Activated effector memory CD4-positive, alpha-beta T cell treated with anti-CD3 and anti-CD28 coated beads, Interleukin-2, amount 50 U/mL, for 16 hours (primary cell): ENCODE results near the gene ACP3.

Experiments used
- DNase-seq: peaks from one replicate; pipeline ENCODE4 v3.0.0-alpha.2; 2020

Gene ACP3

DNA sequence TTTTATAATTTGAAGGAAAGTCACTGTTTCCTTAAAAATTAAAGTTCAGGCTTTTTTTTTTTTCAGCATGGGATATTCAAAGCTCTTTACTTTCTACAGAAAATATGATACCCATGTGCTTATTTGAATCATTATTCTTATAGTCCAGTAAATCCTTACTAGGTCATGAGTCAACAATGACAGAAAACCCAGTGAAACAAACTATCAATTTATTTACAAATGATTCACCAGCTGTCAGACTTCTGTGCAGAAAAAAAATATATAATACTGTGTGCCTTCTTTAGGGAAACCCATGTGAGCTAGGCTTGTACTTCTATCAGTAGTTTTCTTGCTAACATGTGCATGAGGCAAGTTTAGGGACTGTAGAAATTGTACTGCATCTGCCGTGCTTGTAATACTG, 1.2 kb downstream of the ACP3 start:
- no peak for DNase-seq

DNA sequence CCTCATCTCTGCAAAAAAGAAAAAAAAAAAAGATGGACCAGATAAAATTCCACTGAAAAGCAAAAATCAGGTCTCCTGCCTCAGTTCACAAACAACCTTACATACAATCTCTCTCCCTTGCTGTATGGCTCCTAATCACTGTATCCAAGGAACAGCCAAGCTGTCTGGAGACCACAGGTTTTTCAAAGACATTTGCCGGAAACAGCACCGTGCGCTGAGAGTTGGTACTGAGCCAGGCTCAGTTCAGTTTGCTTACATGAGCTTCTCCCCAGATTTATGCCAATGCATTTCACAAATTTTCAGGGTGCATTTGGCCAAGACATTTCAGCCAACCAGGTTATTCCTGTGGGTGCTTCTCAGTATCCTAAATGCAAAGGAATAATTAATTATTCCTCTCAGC, 4.1 kb downstream of the ACP3 start:
- DNase-seq, result no peak

GRCh38 chr3:132325103-132325606, 7.9 kb downstream of the ACP3 start:
- no peak for DNase-seq

GRCh38 chr3:132325634-132326033, 8.4 kb downstream of the ACP3 start:
- DNase-seq, result no peak

- no peak for DNase-seq
Measured at GRCh38 chr3:132326251-132326650, 9.0 kb downstream of the ACP3 start.

GRCh38 chr3:132332082-132332481, 14.9 kb downstream of the ACP3 start:
- no peak for DNase-seq

GRCh38 chr3:132332508-132332907, 15.3 kb downstream of the ACP3 start:
- DNase-seq, result no peak

- no peak for DNase-seq
Measured at GRCh38 chr3:132341746-132342145, 24.5 kb downstream of the ACP3 start.

- no peak for DNase-seq
Measured at GRCh38 chr3:132342183-132342582, 25.0 kb downstream of the ACP3 start.

- no peak for DNase-seq
Measured at GRCh38 chr3:132342610-132343009, 25.4 kb downstream of the ACP3 start.

DNA sequence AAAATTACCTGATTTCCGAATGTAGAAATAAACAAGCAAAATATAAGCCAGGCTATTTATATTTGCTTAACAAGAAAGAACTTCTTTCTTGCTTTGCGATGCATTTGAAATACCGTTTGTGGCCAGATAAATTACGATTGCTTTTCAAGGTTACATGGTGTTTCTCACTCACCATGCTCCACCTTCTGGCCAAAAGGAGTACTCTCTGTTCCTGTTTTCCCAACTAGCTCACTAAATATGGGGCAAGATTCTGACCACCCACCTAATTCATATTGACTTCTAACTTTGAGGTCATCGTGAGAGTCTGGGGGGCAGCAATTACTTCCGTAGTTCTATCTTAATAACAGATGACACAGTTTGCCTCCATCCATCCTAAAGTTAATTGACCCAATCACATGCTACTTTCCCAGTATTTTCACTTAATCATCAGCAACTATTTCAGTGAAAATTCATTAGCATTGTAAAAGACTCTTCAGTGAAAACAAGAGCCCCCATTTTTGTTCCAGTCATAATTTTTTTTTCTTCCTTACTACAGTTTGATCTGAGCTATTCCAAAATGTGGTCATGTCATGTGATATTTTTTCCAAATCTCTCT, 25.9 kb downstream of the ACP3 start:
- no peak for DNase-seq

DNA sequence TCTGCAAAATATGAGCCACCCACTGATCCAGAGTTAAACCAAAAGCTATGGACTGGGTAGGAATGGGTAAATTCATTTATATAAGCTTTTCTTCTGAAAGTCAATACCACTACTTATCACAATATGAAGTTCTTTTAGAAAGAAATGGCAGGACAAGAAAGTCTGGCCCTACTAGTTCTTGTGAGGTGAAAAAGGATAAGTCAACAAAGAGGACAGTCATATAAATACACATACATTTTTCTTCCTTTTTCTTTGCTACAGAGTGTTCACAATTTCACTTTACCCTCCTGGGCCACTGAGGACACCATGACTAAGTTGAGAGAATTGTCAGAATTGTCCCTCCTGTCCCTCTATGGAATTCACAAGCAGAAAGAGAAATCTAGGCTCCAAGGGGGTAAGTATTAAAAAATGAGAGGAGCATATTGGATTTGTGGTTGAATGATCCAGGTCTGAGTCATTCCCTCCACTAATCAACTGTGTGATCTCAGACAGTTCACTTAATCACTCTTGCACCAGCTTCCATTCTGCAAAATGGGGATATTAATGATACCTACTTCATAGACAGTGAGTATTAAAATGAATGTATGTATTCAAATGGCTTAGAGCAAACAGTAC, 27.6 kb downstream of the ACP3 start:
- DNase-seq, result no peak

DNA sequence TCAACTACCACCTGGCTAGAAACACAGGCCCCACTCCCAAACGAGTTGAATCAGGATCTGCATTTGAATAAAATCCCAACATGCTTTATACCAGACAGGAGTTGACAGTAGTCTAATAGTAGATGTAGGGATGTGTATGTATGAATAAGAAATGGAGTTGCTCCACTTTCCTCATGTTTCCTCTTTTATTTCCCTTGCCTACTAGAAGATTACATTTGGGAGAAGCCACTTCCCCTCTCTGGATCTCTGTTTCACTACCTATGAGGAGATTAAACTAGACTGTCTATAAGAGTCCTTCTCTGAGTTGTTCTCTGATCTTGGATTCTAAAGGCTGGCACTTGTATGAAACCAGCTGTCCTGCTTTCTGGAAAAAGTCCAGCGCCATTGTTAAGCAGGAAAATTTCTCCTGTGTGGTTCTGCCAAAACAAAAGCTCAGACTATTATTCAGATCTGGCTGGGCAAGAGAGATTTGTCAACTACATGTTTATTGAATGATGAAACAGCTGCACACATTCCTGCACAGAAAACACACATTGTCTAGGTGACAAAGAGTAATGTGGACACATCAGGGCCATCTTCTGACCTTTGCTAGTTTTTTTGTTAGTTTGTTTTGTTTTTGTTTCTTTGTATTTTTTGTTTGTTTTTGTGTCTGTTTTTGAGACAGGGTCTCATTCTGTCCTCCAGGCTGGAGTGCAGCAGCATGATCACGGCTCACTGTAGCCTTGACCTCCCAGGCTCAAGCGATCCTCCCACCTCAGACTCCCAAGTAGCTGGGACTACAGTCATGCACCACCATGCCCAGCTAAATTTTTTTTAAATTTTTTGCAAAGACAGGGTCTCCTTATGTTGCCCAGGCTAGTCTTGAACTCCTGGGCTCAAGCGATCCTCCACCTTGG, 29.9 kb downstream of the ACP3 start:
- no peak for DNase-seq

DNA sequence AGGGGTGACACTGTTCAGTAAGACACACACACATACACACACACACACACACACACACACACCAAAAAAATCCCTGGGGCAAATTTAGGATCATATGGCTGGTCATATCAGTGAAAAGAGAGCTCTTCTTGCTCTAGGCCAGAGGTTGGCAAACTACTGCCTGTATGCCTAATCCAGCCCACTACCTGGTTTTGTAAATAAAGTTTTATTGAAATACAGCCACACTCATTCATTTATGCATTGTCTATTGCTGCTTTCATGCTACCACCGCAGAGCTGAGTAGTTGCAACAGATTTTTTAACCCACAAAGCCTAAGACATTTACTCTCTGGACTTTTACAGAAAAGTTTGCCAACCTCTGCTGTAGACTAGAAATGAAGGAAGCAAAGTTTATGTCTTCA, 30.6 kb downstream of the ACP3 start:
- DNase-seq, result no peak

- no peak for DNase-seq
Measured at GRCh38 chr3:132348531-132348930, 31.3 kb downstream of the ACP3 start.

- no peak for DNase-seq
Measured at GRCh38 chr3:132350814-132351213, 33.6 kb downstream of the ACP3 start.

- DNase-seq, result no peak
Measured at GRCh38 chr3:132351222-132351806, 34.1 kb downstream of the ACP3 start.

- DNase-seq, result peak; percentile 83
Measured at GRCh38 chr3:132352556-132353143, 35.4 kb downstream of the ACP3 start.

GRCh38 chr3:132354916-132355702, 37.9 kb downstream of the ACP3 start:
- DNase-seq, result no peak

GRCh38 chr3:132356568-132356967, 39.4 kb downstream of the ACP3 start:
- DNase-seq, result no peak

GRCh38 chr3:132360717-132361116, 43.5 kb downstream of the ACP3 start:
- DNase-seq, result no peak

- DNase-seq, result no peak
Measured at GRCh38 chr3:132362329-132362728, 45.1 kb downstream of the ACP3 start.
